GM12872 (cell line): ENCODE results near the gene KCNJ6.

Experiments used
- TF ChIP-seq, protein P1 (sequence below): IDR thresholded peaks from 3 replicates; pipeline ENCODE4 v1.5.1; 2011; ENCODE audit warnings: low read depth, mild to moderate bottlenecking, low read length, moderate library complexity; ENCODE audit not compliant: insufficient read depth

The KCNJ6 gene

DNA sequence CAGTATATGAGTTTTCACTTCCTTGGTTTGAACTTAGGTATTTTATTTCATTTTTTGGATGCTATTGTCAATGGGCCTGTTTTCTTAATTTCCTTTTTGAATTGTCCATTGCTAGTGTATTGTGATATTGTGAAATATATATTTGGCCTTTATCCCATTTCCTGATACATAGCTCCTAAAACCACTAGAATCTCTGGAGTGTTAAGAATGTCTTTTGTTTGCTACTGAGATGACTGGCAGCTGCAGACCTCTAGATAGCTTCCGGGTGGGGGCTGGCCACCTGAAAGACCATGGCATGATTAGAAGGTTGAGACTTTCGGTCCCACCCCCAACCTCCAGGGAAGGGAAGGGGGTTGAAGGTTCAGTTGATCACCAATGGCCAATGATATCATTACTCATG lies 245.4 kb downstream of the KCNJ6 start:
- TF ChIP-seq, protein P1, sequence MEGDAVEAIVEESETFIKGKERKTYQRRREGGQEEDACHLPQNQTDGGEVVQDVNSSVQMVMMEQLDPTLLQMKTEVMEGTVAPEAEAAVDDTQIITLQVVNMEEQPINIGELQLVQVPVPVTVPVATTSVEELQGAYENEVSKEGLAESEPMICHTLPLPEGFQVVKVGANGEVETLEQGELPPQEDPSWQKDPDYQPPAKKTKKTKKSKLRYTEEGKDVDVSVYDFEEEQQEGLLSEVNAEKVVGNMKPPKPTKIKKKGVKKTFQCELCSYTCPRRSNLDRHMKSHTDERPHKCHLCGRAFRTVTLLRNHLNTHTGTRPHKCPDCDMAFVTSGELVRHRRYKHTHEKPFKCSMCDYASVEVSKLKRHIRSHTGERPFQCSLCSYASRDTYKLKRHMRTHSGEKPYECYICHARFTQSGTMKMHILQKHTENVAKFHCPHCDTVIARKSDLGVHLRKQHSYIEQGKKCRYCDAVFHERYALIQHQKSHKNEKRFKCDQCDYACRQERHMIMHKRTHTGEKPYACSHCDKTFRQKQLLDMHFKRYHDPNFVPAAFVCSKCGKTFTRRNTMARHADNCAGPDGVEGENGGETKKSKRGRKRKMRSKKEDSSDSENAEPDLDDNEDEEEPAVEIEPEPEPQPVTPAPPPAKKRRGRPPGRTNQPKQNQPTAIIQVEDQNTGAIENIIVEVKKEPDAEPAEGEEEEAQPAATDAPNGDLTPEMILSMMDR, result no peak

DNA sequence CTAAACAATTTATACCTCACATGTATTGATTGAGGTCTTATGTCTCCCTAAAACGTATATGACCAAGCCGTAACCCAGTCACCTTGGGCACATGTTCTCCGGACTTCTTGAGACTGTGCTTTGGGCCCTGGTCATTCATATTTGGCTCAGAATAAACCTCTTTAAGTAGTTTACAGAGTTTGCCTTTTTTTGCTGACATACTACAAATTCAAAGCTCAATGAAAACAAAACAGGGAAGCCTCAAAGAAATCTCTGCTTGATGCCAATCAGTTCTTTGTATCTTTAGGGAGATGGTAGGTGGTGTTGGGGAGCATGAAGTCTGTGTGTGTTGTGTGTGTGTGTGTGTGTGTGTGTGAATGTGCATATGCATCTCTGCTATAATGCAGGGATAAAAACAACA lies 247.0 kb downstream of the KCNJ6 start:
- TF ChIP-seq, protein P1, result no peak

DNA sequence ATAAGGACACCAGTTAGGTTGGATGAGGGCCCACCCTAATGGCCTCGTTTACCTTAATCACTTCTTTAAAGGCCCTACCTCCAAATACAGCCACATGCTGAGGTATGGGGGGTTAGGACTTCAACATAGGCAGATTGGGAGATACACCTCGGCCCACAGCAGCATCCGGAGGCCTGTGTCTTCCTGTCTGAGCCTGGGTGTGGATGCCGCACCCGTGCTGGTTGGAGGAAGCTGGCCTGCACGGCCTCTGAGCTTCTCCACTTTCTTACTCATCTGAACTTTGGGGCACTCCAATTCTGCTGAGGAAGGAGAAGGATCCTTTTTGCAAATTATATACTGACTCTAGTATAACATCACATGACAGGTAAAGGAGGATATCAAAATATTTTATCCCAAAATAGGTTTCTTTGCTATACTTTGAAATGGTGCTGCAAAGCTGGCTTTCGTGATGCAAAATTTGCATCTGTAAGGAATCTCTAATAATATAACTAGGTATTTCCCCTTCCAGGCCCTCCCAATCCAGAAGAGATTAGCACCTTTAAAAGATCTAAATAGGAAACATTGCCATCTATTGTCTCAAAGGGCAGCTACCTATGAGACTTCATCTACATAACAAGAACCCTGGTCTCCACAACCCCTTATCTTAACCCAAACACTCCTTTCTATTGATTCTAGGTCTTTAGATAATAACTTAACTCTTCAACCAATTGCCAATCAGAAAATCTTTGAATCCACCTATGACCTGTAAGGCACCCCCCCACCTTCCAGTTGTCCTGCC lies 247.6 kb downstream of the KCNJ6 start:
- TF ChIP-seq, protein P1, result no peak

DNA sequence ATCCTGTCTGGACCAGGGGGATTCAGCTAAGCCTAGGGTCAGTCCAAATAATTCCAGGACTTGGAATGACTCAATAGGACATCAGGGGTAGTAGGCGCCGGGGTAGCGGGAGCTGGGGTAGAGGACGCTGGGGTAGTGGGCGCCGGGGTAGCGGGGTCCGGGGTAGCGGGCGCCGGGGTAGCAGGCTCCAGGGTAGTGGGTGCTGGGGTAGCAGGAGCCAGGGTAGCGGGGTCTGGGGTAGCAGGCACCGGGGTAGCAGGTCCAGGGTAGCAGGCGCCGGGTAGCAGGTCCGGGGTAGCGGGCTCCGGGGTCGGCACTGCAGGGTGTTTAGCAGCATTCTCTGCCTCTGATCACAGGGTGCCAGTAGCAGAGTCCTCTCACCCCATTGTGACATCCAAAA lies 248.9 kb downstream of the KCNJ6 start:
- TF ChIP-seq, protein P1, result no peak

- TF ChIP-seq, protein P1, result no peak
These were observed 250.8 kb downstream of the KCNJ6 start for GRCh38 chr21:37665230-37666024.

DNA sequence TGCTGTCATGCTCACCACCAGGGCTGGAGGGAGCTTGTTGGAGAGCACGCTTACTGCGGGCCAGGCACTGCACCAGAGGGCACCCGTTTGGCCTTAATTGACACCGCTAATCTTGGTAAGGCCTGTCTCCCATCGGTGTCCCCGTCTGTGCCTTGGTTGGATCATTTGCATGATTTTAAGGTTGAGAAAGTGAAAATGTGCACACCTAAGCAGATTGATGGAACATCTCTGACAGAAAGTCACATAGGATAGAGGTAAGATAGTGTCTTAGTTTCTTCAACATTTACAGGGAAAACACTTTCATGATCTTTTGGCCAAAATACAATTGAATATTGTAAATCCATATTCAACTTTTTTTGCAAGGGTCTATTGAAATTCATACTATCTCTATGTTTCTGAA lies 255.5 kb downstream of the KCNJ6 start:
- TF ChIP-seq, protein P1, result no peak

DNA sequence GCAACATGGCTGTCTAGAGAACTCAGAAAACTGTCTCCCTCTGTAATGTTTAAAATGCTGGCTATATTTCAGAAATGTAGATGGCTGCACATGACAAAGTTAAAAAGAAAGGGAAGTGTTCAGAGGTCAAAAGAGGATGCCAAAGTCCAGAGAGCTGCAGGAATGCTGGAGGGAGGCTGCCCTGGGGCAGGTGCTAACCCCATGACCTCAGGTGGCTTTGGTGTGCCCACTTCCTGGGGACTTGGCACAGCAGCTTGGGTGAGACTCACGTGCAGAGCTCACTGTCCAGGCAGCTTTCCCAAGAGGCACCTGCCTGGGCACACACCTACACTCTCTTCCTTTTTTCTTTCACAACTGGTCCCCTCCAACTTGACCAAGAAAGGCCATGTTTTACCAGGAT lies 256.4 kb downstream of the KCNJ6 start:
- TF ChIP-seq, protein P1, result no peak
